H9 (cell line): ENCODE results near the gene PRKCB. TPM values are rescaled to one million over a fixed set of nuclear protein-coding genes. Genes with fewer than 3 reads are reported as not detected.

Experiments used
- DNase-seq: peaks from one replicate; pipeline ENCODE4 v3.0.0-alpha.2; 2017
- H2AFZ ChIP-seq: one replicate; pipeline ENCODE4 v1.6.1; 2013; ENCODE audit warnings: mild to moderate bottlenecking, low read length, control low read depth, moderate library complexity
- H2AK5ac ChIP-seq: 2 replicates; pipeline ENCODE4 v1.6.1; 2013; ENCODE audit warnings: low read length, control low read depth, mixed read lengths; ENCODE audit not compliant: insufficient read length
- H2BK120ac ChIP-seq: one replicate; pipeline ENCODE4 v1.6.1; 2013; ENCODE audit warnings: low read depth, mild to moderate bottlenecking, low read length, control low read depth, inconsistent platforms; ENCODE audit not compliant: poor library complexity, severe bottlenecking
- H2BK12ac ChIP-seq: 2 replicates; pipeline ENCODE4 v1.6.1; 2013; ENCODE audit warnings: low read length, control low read depth, mixed read lengths, low read depth; ENCODE audit not compliant: insufficient read length
- H2BK15ac ChIP-seq: 2 replicates; pipeline ENCODE4 v1.6.1; 2013; ENCODE audit warnings: low read depth, low read length, control low read depth
- H2BK20ac ChIP-seq: one replicate; pipeline ENCODE4 v1.6.1; 2013; ENCODE audit warnings: low read depth, mild to moderate bottlenecking, low read length, control low read depth, inconsistent platforms; ENCODE audit not compliant: poor library complexity, severe bottlenecking
- H2BK5ac ChIP-seq: 2 replicates; pipeline ENCODE4 v1.6.1; 2013; ENCODE audit warnings: low read length, control low read depth, mixed read lengths; ENCODE audit not compliant: insufficient read length
- H3K14ac ChIP-seq: 2 replicates; pipeline ENCODE4 v1.6.1; 2013; ENCODE audit warnings: low read length, control low read depth; ENCODE audit not compliant: insufficient read depth
- H3K18ac ChIP-seq: 2 replicates; pipeline ENCODE4 v1.6.1; 2013; ENCODE audit warnings: low read depth, mild to moderate bottlenecking, mixed read lengths, low read length, control low read depth; ENCODE audit not compliant: insufficient read length
- H3K23ac ChIP-seq: 2 replicates; pipeline ENCODE4 v1.6.1; 2013; ENCODE audit warnings: low read length, control low read depth, mixed read lengths, low read depth; ENCODE audit not compliant: insufficient read length
- H3K23me2 ChIP-seq: 2 replicates; pipeline ENCODE4 v1.6.1; 2013; ENCODE audit warnings: low read depth, mild to moderate bottlenecking, mixed read lengths, low read length, control low read depth; ENCODE audit not compliant: insufficient read length, poor library complexity, severe bottlenecking
- H3K27ac ChIP-seq: 2 replicates; pipeline ENCODE4 v1.5.1; 2013; ENCODE audit warnings: low read length, control low read depth, mixed read lengths, low read depth; ENCODE audit not compliant: insufficient read length
- H3K27me3 ChIP-seq: 2 replicates; pipeline ENCODE4 v1.6.1; 2013; ENCODE audit warnings: low read length, control low read depth, inconsistent platforms; ENCODE audit not compliant: insufficient read depth
- H3K4ac ChIP-seq: 2 replicates; pipeline ENCODE4 v1.6.1; 2013; ENCODE audit warnings: low read depth, mild to moderate bottlenecking, control low read depth, inconsistent platforms, low read length, moderate library complexity
- H3K4me1 ChIP-seq: 2 replicates; pipeline ENCODE4 v1.6.1; 2013; ENCODE audit warnings: low read length, control low read depth, inconsistent platforms; ENCODE audit not compliant: insufficient read depth
- H3K4me2 ChIP-seq: 2 replicates; pipeline ENCODE4 v1.6.1; 2013; ENCODE audit warnings: low read length, control low read depth, mixed read lengths; ENCODE audit not compliant: insufficient read length, insufficient read depth
- H3K56ac ChIP-seq: 2 replicates; pipeline ENCODE4 v1.6.1; 2013; ENCODE audit warnings: low read depth, mild to moderate bottlenecking, mixed read lengths, low read length, control low read depth; ENCODE audit not compliant: insufficient read length
- H3K79me1 ChIP-seq: 2 replicates; pipeline ENCODE4 v1.6.1; 2013; ENCODE audit warnings: low read depth, mild to moderate bottlenecking, moderate library complexity, low read length, control low read depth, inconsistent platforms; ENCODE audit not compliant: insufficient read depth, poor library complexity, severe bottlenecking
- H3K79me2 ChIP-seq: 2 replicates; pipeline ENCODE4 v1.6.1; 2013; ENCODE audit warnings: low read length, control low read depth, inconsistent platforms; ENCODE audit not compliant: insufficient read depth
- H3K9ac ChIP-seq: 2 replicates; pipeline ENCODE4 v1.6.1; 2013; ENCODE audit warnings: low read length, control low read depth, mixed read lengths; ENCODE audit not compliant: insufficient read length; ENCODE audit errors: extremely low read depth
- H3K9me3 ChIP-seq: one replicate; pipeline ENCODE4 v1.6.1; 2013; ENCODE audit warnings: low read depth, low read length, inconsistent platforms; ENCODE audit not compliant: control insufficient read depth
- H3T11ph ChIP-seq: one replicate; pipeline ENCODE4 v1.6.1; 2013; ENCODE audit warnings: mild to moderate bottlenecking, low read length, control low read depth, inconsistent platforms
- H4K20me1 ChIP-seq: one replicate; pipeline ENCODE4 v1.6.1; 2013; ENCODE audit not compliant: control insufficient read depth, insufficient read length, insufficient read depth
- H4K5ac ChIP-seq: 2 replicates; pipeline ENCODE4 v1.6.1; 2013; ENCODE audit warnings: low read depth, mild to moderate bottlenecking, mixed read lengths, low read length, control low read depth; ENCODE audit not compliant: insufficient read length
- H4K8ac ChIP-seq: replicated peaks from 2 replicates; pipeline ENCODE4 v1.6.1; 2013; ENCODE audit warnings: low read length, control low read depth, mixed read lengths, low read depth; ENCODE audit not compliant: insufficient read length
- H4K91ac ChIP-seq: 2 replicates; pipeline ENCODE4 v1.6.1; 2013; ENCODE audit warnings: low read depth, mild to moderate bottlenecking, moderate library complexity, mixed read lengths, low read length, control low read depth; ENCODE audit not compliant: insufficient read length
- H3K27ac Mint-ChIP-seq, 3 experiments: 2 replicates in 2 of 3; 3 replicates in 1 of 3; pipeline ENCODE4 v1.8.0; 2020 to 2021; ENCODE audit warnings: mixed read lengths in 3 of 3, mild to moderate bottlenecking in 1 of 3, moderate library complexity in 1 of 3
- H3K27me3 Mint-ChIP-seq: 2 replicates; pipeline ENCODE4 v1.8.0; 2021; ENCODE audit warnings: low read depth, mild to moderate bottlenecking, moderate library complexity, mixed read lengths
- H3K36me3 Mint-ChIP-seq, 3 experiments: 2 replicates in 2 of 3; 3 replicates in 1 of 3; pipeline ENCODE4 v1.8.0; 2020 to 2021; ENCODE audit warnings: low read depth in 3 of 3, mixed read lengths in 3 of 3; ENCODE audit not compliant: insufficient read depth in 1 of 3
- H3K4me1 Mint-ChIP-seq, 2 experiments: 2 replicates each; pipeline ENCODE4 v1.8.0; 2020; ENCODE audit warnings: mixed read lengths in 2 of 2
- H3K4me3 Mint-ChIP-seq, 2 experiments: 2 replicates in 1 of 2; 3 replicates in 1 of 2; pipeline ENCODE4 v1.8.0; 2020 to 2021; ENCODE audit warnings: mild to moderate bottlenecking in 2 of 2, mixed read lengths in 2 of 2, moderate library complexity in 1 of 2
- H3K9me3 Mint-ChIP-seq, 2 experiments: 2 replicates in 1 of 2; 3 replicates in 1 of 2; pipeline ENCODE4 v1.8.0; 2020; ENCODE audit warnings: mild to moderate bottlenecking in 2 of 2, mixed read lengths in 2 of 2, moderate library complexity in 1 of 2
- CTCF ChIP-seq: fragments of 200-600 bp; sonication (generic); conservative IDR thresholded peaks from 3 replicates; pipeline ENCODE4 v1.8.0; 2021; ENCODE audit warnings: antibody characterized with exemption, mild to moderate bottlenecking
- WGBS: extraction: QIAGEN DNeasy Blood & Tissue Kit; methylation state at CpG from one replicate; pipeline ENCODE4 v1.1.7; 2013; ENCODE audit warnings: missing lambda C conversion rate, low lambda C conversion rate, mixed read lengths; ENCODE audit not compliant: insufficient read length; ENCODE audit errors: extremely low coverage; 5-methylcytosine and 5-hydroxymethylcytosine counted together
- total RNA-seq: library from RNA; stranded (reverse); gene quantifications from 2 replicates; pipeline ENCODE4 v1.2.1, GENCODE V29; 2021

Gene PRKCB
- total RNA-seq, 1 experiment from 2014 or later: 7.0 TPM

- WGBS: no CpG with 5 or more reads among the region's 2 CpGs
- no peak overlapping the region for H2BK15ac ChIP-seq
- H2AFZ ChIP-seq: no peak overlapping the region
- no peak overlapping the region for H2BK12ac ChIP-seq
- no peaks in the 10 kb centered on the region for H3K9me3 ChIP-seq
- H3K27me3 ChIP-seq: no peaks in the 10 kb centered on the region
- Mint-ChIP-seq H3K27ac (no peak overlapping the region), H3K27me3 (peaks cover 19% of the 10 kb centered on the region), H3K4me1 (peaks cover 0 to 3% of the 10 kb centered on the region in 2 experiments; a peak in 1 of 4 replicates), H3K4me3 (no peak overlapping the region), H3K9me3 (no peaks in the 10 kb centered on the region), H3K36me3 (no peaks in the 10 kb centered on the region)
- H2AK5ac ChIP-seq: no peak overlapping the region
- H3K4me1 ChIP-seq: no peaks in the 10 kb centered on the region
- no peak overlapping the region for H3T11ph ChIP-seq
- H2BK5ac ChIP-seq: no peak overlapping the region
- H4K91ac ChIP-seq: no peak overlapping the region
- H3K4me2 ChIP-seq: no peak overlapping the region
- H3K79me1 ChIP-seq: no peaks in the 10 kb centered on the region
- H3K14ac ChIP-seq: no peak overlapping the region
- no peak overlapping the region for H3K56ac ChIP-seq
- no peak overlapping the region for H2BK20ac ChIP-seq
- no peak overlapping the region for H3K18ac ChIP-seq
- no peak overlapping the region for H3K27ac ChIP-seq
- no peaks in the 10 kb centered on the region for H3K79me2 ChIP-seq
- H2BK120ac ChIP-seq: no peak overlapping the region
- DNase-seq: no peak
- H4K5ac ChIP-seq: no peak overlapping the region
- H4K8ac ChIP-seq: no peak overlapping the region
- H3K4ac ChIP-seq: no peak overlapping the region
- H3K23ac ChIP-seq: no peak overlapping the region
- TF ChIP-seq CTCF: no peak
- no peaks in the 10 kb centered on the region for H4K20me1 ChIP-seq
- no peaks in the 10 kb centered on the region for H3K23me2 ChIP-seq
- no peak overlapping the region for H3K9ac ChIP-seq
Observed at GRCh38 chr16:23987443-23987842, 151.7 kb downstream of the PRKCB start.
